Kidney (tissue), 14 donors: ENCODE measurements around the gene CNNM4. TPM values are rescaled to one million over a fixed set of nuclear protein-coding genes. Genes with fewer than 3 reads are reported as not detected.
A peak's percentile ranks its signal among the peaks of the same experiment; 100 is the strongest.

Experiments used
- DNase-seq, 5 donors: peaks; one replicate each; pipeline ENCODE4 v3.0.0-alpha.2; 2013 to 2020
- FAIRE-seq: peaks from 2 replicates; lab custom pipeline; 2012; peaks lifted over from hg19 to GRCh38; lab: Jason Lieb, UNC
- H3K27ac ChIP-seq, 2 donors: one replicate each; pipeline ENCODE4 v1.7.0; 2013; ENCODE audit warnings: low read depth in 2 of 2, low read length in 2 of 2, inconsistent platforms in 1 of 2
- H3K27me3 ChIP-seq: one replicate; pipeline ENCODE4 v1.7.1; 2013; ENCODE audit warnings: low read length, inconsistent platforms; ENCODE audit not compliant: control insufficient read depth, insufficient read depth
- H3K36me3 ChIP-seq, 3 donors: one replicate each; pipeline versions ENCODE4 v1.7.0 to v1.7.1; 2013; ENCODE audit warnings: low read length in 3 of 3, control low read depth in 1 of 3, inconsistent platforms in 1 of 3; ENCODE audit not compliant: insufficient read depth in 3 of 3, control insufficient read depth in 2 of 3
- H3K4me1 ChIP-seq, 3 donors: one replicate each; pipeline versions ENCODE4 v1.7.0 to v1.7.1; 2013; ENCODE audit warnings: low read length in 3 of 3, inconsistent platforms in 1 of 3, low read depth in 1 of 3; ENCODE audit not compliant: control insufficient read depth in 2 of 3, insufficient read depth in 2 of 3
- H3K4me3 ChIP-seq, 3 donors: one replicate each; pipeline versions ENCODE4 v1.7.0 to v1.8.1; 2013; ENCODE audit warnings: low read length in 3 of 3, control low read depth in 1 of 3, inconsistent platforms in 1 of 3
- H3K9ac ChIP-seq, 3 donors: one replicate each; pipeline versions ENCODE4 v1.7.0 to v1.7.1; 2013; ENCODE audit warnings: low read length in 3 of 3, control low read depth in 1 of 3, inconsistent platforms in 1 of 3
- H3K9me3 ChIP-seq, 3 donors: one replicate each; pipeline versions ENCODE4 v1.7.0 to v1.7.1; 2013; ENCODE audit warnings: low read length in 3 of 3, control low read depth in 1 of 3, inconsistent platforms in 1 of 3; ENCODE audit not compliant: control insufficient read depth in 2 of 3, insufficient read depth in 1 of 3
- intact Hi-C: fragments of 100-400 bp; cut with DNase I; formaldehyde crosslinking; loops from one replicate; pipeline ENCODE4 v1.11.1; 2022
- polyA plus RNA-seq: library from polyadenylated mRNA; stranded (reverse); fragments of 350-450 nt; fragmentation: Illumina TruSeq; extraction: RNeasy Lipid Tissue Mini Kit (QIAGEN cat#74804); gene quantifications from one replicate; pipeline ENCODE4 v1.2.3, GENCODE V29; 2014; ENCODE audit warnings: low read depth, low replicate concordance; ENCODE audit not compliant: insufficient read depth
- total RNA-seq: library from RNA; stranded (reverse); fragmentation: NEBNext Ultra II Directional; extraction: Animal tissue kit (Norgen Biotek cat#: 25700); gene quantifications from one replicate; pipeline ENCODE4 v1.2.1, GENCODE V29; 2021
- TF ChIP-seq, protein P1 (sequence below): IDR thresholded peaks from 3 replicates; pipeline ENCODE4 v1.5.1; 2012; ENCODE audit warnings: mild to moderate bottlenecking, moderate library complexity, borderline replicate concordance; ENCODE audit not compliant: insufficient read depth; ENCODE audit errors: extremely low read depth
- donor health status: control.
- donor health status: control.
- donor health status: control.
- donor health status: control.
- donor health status: control.
- donor health status: DM: yes; HTN: yes; CAD: no.
- donor health status: Normal renal cell carcinoma (clear cell type).

Gene CNNM4
- total and polyA plus RNA-seq, 2 donors from 2014 or later, result 3.7 to 14.5 TPM

GRCh38 chr2:96772903-96773671 is 12.4 kb downstream of the CNNM4 start:
- TF ChIP-seq, protein P1, sequence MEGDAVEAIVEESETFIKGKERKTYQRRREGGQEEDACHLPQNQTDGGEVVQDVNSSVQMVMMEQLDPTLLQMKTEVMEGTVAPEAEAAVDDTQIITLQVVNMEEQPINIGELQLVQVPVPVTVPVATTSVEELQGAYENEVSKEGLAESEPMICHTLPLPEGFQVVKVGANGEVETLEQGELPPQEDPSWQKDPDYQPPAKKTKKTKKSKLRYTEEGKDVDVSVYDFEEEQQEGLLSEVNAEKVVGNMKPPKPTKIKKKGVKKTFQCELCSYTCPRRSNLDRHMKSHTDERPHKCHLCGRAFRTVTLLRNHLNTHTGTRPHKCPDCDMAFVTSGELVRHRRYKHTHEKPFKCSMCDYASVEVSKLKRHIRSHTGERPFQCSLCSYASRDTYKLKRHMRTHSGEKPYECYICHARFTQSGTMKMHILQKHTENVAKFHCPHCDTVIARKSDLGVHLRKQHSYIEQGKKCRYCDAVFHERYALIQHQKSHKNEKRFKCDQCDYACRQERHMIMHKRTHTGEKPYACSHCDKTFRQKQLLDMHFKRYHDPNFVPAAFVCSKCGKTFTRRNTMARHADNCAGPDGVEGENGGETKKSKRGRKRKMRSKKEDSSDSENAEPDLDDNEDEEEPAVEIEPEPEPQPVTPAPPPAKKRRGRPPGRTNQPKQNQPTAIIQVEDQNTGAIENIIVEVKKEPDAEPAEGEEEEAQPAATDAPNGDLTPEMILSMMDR, result no peak
- H3K36me3 ChIP-seq, result no peaks in the 10 kb centered on the region
- H3K4me1 ChIP-seq, result peaks cover 0 to 4% (median 0%) of the 10 kb centered on the region in 3 donors
- H3K27me3 ChIP-seq, result no peaks in the 10 kb centered on the region
- no peak for FAIRE-seq
- no peaks in the 10 kb centered on the region for H3K9me3 ChIP-seq
- H3K9ac ChIP-seq, result no peak overlapping the region
- no peak for DNase-seq
- no peak overlapping the region for H3K27ac ChIP-seq
- intact Hi-C loops, result no loop called here
- H3K4me3 ChIP-seq, result no peak overlapping the region

- Histone ChIP-seq H3K9ac (no peak overlapping the region), H3K27me3 (no peaks in the 10 kb centered on the region), H3K4me3 (peak overlapping the region in 2 of 3 donors; percentile 58 to 68), H3K36me3 (no peaks in the 10 kb centered on the region), H3K27ac (no peak overlapping the region), H3K4me1 (peaks cover 0 to 4% (median 0%) of the 10 kb centered on the region in 3 donors), H3K9me3 (no peaks in the 10 kb centered on the region)
- TF ChIP-seq, protein P1, result no peak
- DNase-seq (peak in 2 of 5 donors; percentile 42 to 51), FAIRE-seq (no peak)
- intact Hi-C loops, result no loop called here
These were observed 13.2 kb downstream of the CNNM4 start for GRCh38 chr2:96773922-96774321.

DNA sequence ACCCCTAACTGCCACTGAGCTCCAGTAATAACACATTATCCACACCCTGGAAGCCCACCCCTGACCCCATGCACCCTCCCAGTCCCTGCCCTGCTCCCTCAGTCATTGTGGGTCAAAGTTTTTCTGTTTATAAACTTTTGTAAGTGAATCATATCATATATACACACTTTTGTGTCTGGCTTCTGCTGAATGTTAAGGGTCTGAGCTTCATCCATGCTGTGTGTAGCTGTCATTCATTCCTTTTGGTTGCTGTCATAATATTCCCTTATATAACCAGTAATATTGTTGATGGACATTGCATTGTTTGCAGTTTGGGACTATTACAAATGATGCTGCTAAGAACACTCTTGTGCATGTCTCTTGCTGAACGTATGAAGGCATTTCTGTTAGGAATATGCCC is 14.5 kb downstream of the CNNM4 start:
- Histone ChIP-seq H3K36me3 (no peaks in the 10 kb centered on the region), H3K9ac (no peak overlapping the region), H3K9me3 (no peaks in the 10 kb centered on the region), H3K4me3 (no peak overlapping the region), H3K27me3 (no peaks in the 10 kb centered on the region), H3K4me1 (peaks cover 0 to 4% (median 0%) of the 10 kb centered on the region in 3 donors), H3K27ac (no peak overlapping the region)
- DNase-seq, result no peak
- FAIRE-seq, result no peak
- intact Hi-C loops, result no loop called here
- TF ChIP-seq, protein P1, result no peak
